Measurements from ENCODE around the gene AXIN1. TPM values are rescaled to one million over a fixed set of nuclear protein-coding genes. Genes with fewer than 3 reads are reported as not detected.
A peak's percentile ranks its signal among the peaks of the same experiment; 100 is the strongest.

Gene AXIN1
- total RNA-seq, 1 donor from 2014 or later = 31.5 TPM

GRCh38 chr16:264440-264951 is 88.0 kb downstream of the AXIN1 start:
- Mint-ChIP-seq H3K4me1 (ENCODE audit: unreplicated experiment) (peaks cover 2% of the 10 kb centered on the region), H3K27me3 (ENCODE audit: unreplicated experiment) (no peaks in the 10 kb centered on the region), H3K4me3 (ENCODE audit: unreplicated experiment) (no peak overlapping the region), H3K27ac (ENCODE audit: unreplicated experiment) (no peak overlapping the region), H3K36me3 (ENCODE audit: unreplicated experiment) (peaks cover 14% of the 10 kb centered on the region), H3K9me3 (ENCODE audit: unreplicated experiment) (no peaks in the 10 kb centered on the region)
- no peak for TF ChIP-seq CTCF (IDR thresholded peaks at IDR 0.05)
- peak; percentile 85 for DNase-seq (ENCODE audit: extremely low spot score, unreplicated experiment)

GRCh38 chr16:263944-264343 is 88.6 kb downstream of the AXIN1 start:
- Mint-ChIP-seq H3K4me3 (ENCODE audit: unreplicated experiment) (no peak overlapping the region), H3K27ac (ENCODE audit: unreplicated experiment) (no peak overlapping the region), H3K9me3 (ENCODE audit: unreplicated experiment) (no peaks in the 10 kb centered on the region), H3K36me3 (ENCODE audit: unreplicated experiment) (peaks cover 20% of the 10 kb centered on the region), H3K27me3 (ENCODE audit: unreplicated experiment) (no peaks in the 10 kb centered on the region), H3K4me1 (ENCODE audit: unreplicated experiment) (peaks cover 2% of the 10 kb centered on the region)
- no peak for TF ChIP-seq CTCF (IDR thresholded peaks at IDR 0.05)
- DNase-seq (ENCODE audit: extremely low spot score, unreplicated experiment) = no peak

- no peaks in the 10 kb centered on the region for H3K9me3 Mint-ChIP-seq (ENCODE audit: unreplicated experiment)
- TF ChIP-seq CTCF (IDR thresholded peaks at IDR 0.05) = no peak
- H3K4me3 Mint-ChIP-seq (ENCODE audit: unreplicated experiment) = no peak overlapping the region
- no peaks in the 10 kb centered on the region for H3K27me3 Mint-ChIP-seq (ENCODE audit: unreplicated experiment)
- no peak for DNase-seq (ENCODE audit: extremely low spot score, unreplicated experiment)
- peaks cover 2% of the 10 kb centered on the region for H3K4me1 Mint-ChIP-seq (ENCODE audit: unreplicated experiment)
- peaks cover 20% of the 10 kb centered on the region for H3K36me3 Mint-ChIP-seq (ENCODE audit: unreplicated experiment)
- H3K27ac Mint-ChIP-seq (ENCODE audit: unreplicated experiment) = no peak overlapping the region
These were observed 89.2 kb downstream of the AXIN1 start for GRCh38 chr16:263182-263774.

- no peak overlapping the region for H3K4me3 Mint-ChIP-seq (ENCODE audit: unreplicated experiment)
- peak; percentile 83 for DNase-seq (ENCODE audit: extremely low spot score, unreplicated experiment)
- no peaks in the 10 kb centered on the region for H3K27me3 Mint-ChIP-seq (ENCODE audit: unreplicated experiment)
- peaks cover 2% of the 10 kb centered on the region for H3K4me1 Mint-ChIP-seq (ENCODE audit: unreplicated experiment)
- peaks cover 20% of the 10 kb centered on the region for H3K36me3 Mint-ChIP-seq (ENCODE audit: unreplicated experiment)
- no peak overlapping the region for H3K27ac Mint-ChIP-seq (ENCODE audit: unreplicated experiment)
- TF ChIP-seq CTCF (IDR thresholded peaks at IDR 0.05) = no peak
- no peaks in the 10 kb centered on the region for H3K9me3 Mint-ChIP-seq (ENCODE audit: unreplicated experiment)
These were observed 90.3 kb downstream of the AXIN1 start for GRCh38 chr16:262121-262745.

- H3K4me3 Mint-ChIP-seq (ENCODE audit: unreplicated experiment) = no peak overlapping the region
- H3K36me3 Mint-ChIP-seq (ENCODE audit: unreplicated experiment) = peaks cover 20% of the 10 kb centered on the region
- H3K27me3 Mint-ChIP-seq (ENCODE audit: unreplicated experiment) = no peaks in the 10 kb centered on the region
- no peak for DNase-seq (ENCODE audit: extremely low spot score, unreplicated experiment)
- TF ChIP-seq CTCF (IDR thresholded peaks at IDR 0.05) = no peak
- H3K9me3 Mint-ChIP-seq (ENCODE audit: unreplicated experiment) = no peaks in the 10 kb centered on the region
- H3K4me1 Mint-ChIP-seq (ENCODE audit: unreplicated experiment) = peaks cover 2% of the 10 kb centered on the region
- no peak overlapping the region for H3K27ac Mint-ChIP-seq (ENCODE audit: unreplicated experiment)
These were observed 91.4 kb downstream of the AXIN1 start for GRCh38 chr16:261031-261691.
